GM12878 (cell line): ENCODE results near the gene RNF169. TPM values are rescaled to one million over a fixed set of nuclear protein-coding genes. Genes with fewer than 3 reads are reported as not detected.

Source experiments
- ATAC-seq: fragments of 200-7000 bp; cut with Tn5 transposase; 3 replicates; pipeline ENCODE4 v1.9.1; 2020; ENCODE audit warnings: mild to moderate bottlenecking, moderate library complexity
- BruUV-seq: library from RNA; stranded (reverse); fragments of 400-500 nt; replicated peaks from 2 replicates; lab custom pipeline; 2021; lab: Mats Ljungman, UMichigan
- CTCF ChIA-PET: fragments of 300-600 bp; sonication (Branson Sonifier 250); formaldehyde crosslinking; extraction: SDS; loops from one replicate; lab custom pipeline; 2021; ENCODE audit warnings: inconsistent platforms; lab: Yijun Ruan, JAX
- POLR2A ChIA-PET: fragments of 350-600 bp; formaldehyde crosslinking; extraction: SDS; loops from one replicate; lab custom pipeline; 2021; ENCODE audit warnings: inconsistent platforms; lab: Charles Lee
- RAD21 ChIA-PET: fragments of 300-600 bp; sonication (Branson Sonifier 250); formaldehyde crosslinking; loops from one replicate; lab custom pipeline; 2023; ENCODE audit warnings: antibody characterized with exemption; ENCODE audit not compliant: unreplicated experiment; lab: Charles Lee
- SMC1A ChIA-PET: fragments of 300-600 bp; sonication (Branson Sonifier 250); formaldehyde crosslinking; loops from one replicate; lab custom pipeline; 2023; ENCODE audit not compliant: unreplicated experiment, uncharacterized antibody; lab: Charles Lee
- DNase-seq: peaks from one replicate; pipeline ENCODE4 v3.0.0-alpha.2; 2011; ENCODE audit warnings: low read depth, low spot score
- FAIRE-seq: peaks from 3 replicates; lab custom pipeline; 2011; peaks lifted over from hg19 to GRCh38; lab: Jason Lieb, UNC
- H2AFZ ChIP-seq: 2 replicates; pipeline ENCODE4 v1.6.0; 2011; ENCODE audit warnings: low read depth, low read length, control low read depth; ENCODE audit not compliant: control insufficient read depth
- H3K27ac ChIP-seq: 2 replicates; pipeline ENCODE4 v1.5.1; 2011; ENCODE audit warnings: control low read depth; ENCODE audit not compliant: control insufficient read depth, insufficient read depth
- H3K27me3 ChIP-seq, 2 experiments: replicated peaks in 1 of 2; 2 replicates each; pipeline versions ENCODE4 v1.6.0 to v1.6.1; 2011; ENCODE audit warnings: low read length in 1 of 2; ENCODE audit not compliant: control insufficient read depth in 2 of 2, insufficient read depth in 2 of 2
- H3K36me3 ChIP-seq, 2 experiments: 2 replicates each; pipeline ENCODE4 v1.5.1; 2011; ENCODE audit warnings: low read length in 1 of 2; ENCODE audit not compliant: control insufficient read depth in 2 of 2, insufficient read depth in 2 of 2
- H3K4me1 ChIP-seq: 2 replicates; pipeline ENCODE4 v1.6.1; 2011; ENCODE audit warnings: mild to moderate bottlenecking, low read length, moderate library complexity, mixed read lengths; ENCODE audit not compliant: control insufficient read depth, insufficient read depth
- H3K4me2 ChIP-seq: 2 replicates; pipeline ENCODE4 v1.6.0; 2011; ENCODE audit warnings: control low read depth; ENCODE audit not compliant: control insufficient read depth, insufficient read depth
- H3K4me3 ChIP-seq: fragments of 200-600 bp; sonication (generic); 2 replicates; pipeline ENCODE4 v1.5.1; 2016
- H3K79me2 ChIP-seq: 2 replicates; pipeline ENCODE4 v1.6.0; 2011; ENCODE audit warnings: low read length; ENCODE audit not compliant: control insufficient read depth, insufficient read depth
- H3K9ac ChIP-seq: 2 replicates; pipeline ENCODE4 v1.8.0; 2011; ENCODE audit warnings: low read length, control low read depth, mixed read lengths; ENCODE audit not compliant: control insufficient read depth, insufficient read depth
- H3K9me3 ChIP-seq: replicated peaks from 3 replicates; pipeline ENCODE4 v1.5.1; 2011; ENCODE audit warnings: mild to moderate bottlenecking, low read length; ENCODE audit not compliant: control insufficient read depth, insufficient read depth
- H4K20me1 ChIP-seq: 2 replicates; pipeline ENCODE4 v1.6.0; 2011; ENCODE audit not compliant: control insufficient read depth, insufficient read depth
- SUPT20H ChIP-seq: IDR thresholded peaks from 2 replicates; pipeline ENCODE4 v1.6.1; 2011; ENCODE audit warnings: low read depth, mild to moderate bottlenecking, low read length, moderate library complexity, borderline replicate concordance; ENCODE audit not compliant: control insufficient read depth
- WGBS: methylation state at CpG from one replicate; pipeline ENCODE4 v1.1.6; 2016; ENCODE audit warnings: low lambda C conversion rate; ENCODE audit not compliant: insufficient replicate concordance, insufficient coverage; ENCODE audit errors: missing lambda C conversion rate; 5-methylcytosine and 5-hydroxymethylcytosine counted together
- in situ Hi-C: fragments of 300-500 bp; cut with MboI; formaldehyde crosslinking; loops from 9 replicates; pipeline ENCODE4 v1.14.3; 2018; ENCODE audit warnings: mixed read lengths
- intact Hi-C: fragments of 100-400 bp; cut with micrococcal nuclease; formaldehyde crosslinking; loops from one replicate; pipeline ENCODE4 v1.14.2; 2022; ENCODE audit not compliant: unreplicated experiment
- polyA plus RNA-seq, 11 experiments: library from polyadenylated mRNA; depleted of rRNA in 4 of 11; unstranded in 6 of 11; stranded (reverse) in 5 of 11; fragments of >200 nt; fragmentation: Nextera tagmentation in 4 of 11; fragmentation: Illumina TruSeq in 1 of 11; extraction: Ambion mirVana in 4 of 11; extraction: Trizol in 1 of 11; gene quantifications; 1 replicate in 1 of 11; 2 replicates in 10 of 11; pipeline versions ENCODE4 v1.2.1 to v1.2.3, GENCODE V29; 2011 to 2016; ENCODE audit warnings: inconsistent platforms in 2 of 11, missing spikeins in 2 of 11, low read depth in 1 of 11
- total RNA-seq, 4 experiments: library from RNA; depleted of rRNA in 3 of 4; stranded (reverse); fragments of >200 nt in 3 of 4; fragmentation: Illumina TruSeq in 1 of 4; extraction: Trizol in 1 of 4; gene quantifications; 2 replicates each; pipeline versions ENCODE4 v1.2.1 to v1.2.3, GENCODE V29; 2013 to 2021
- TF ChIP-seq, protein P1 (sequence below): fragments of 450-650 bp; IDR thresholded peaks from 2 replicates; pipeline ENCODE4 v1.6.1; 2017; ENCODE audit warnings: mild to moderate bottlenecking, low read depth, inconsistent platforms; ENCODE audit not compliant: poor library complexity, severe bottlenecking
- TF ChIP-seq, protein P2 (sequence below): fragments of 450-650 bp; IDR thresholded peaks from 2 replicates; pipeline ENCODE4 v1.6.1; 2017; ENCODE audit warnings: antibody characterized with exemption, mild to moderate bottlenecking, moderate library complexity

The RNF169 gene
- total and polyA plus RNA-seq, 10 of the 15 experiments (the other 5 are each of a cell fraction or from before 2014, with no cell fraction given): 0.32 to 13.2 (median 6.4) TPM

DNA sequence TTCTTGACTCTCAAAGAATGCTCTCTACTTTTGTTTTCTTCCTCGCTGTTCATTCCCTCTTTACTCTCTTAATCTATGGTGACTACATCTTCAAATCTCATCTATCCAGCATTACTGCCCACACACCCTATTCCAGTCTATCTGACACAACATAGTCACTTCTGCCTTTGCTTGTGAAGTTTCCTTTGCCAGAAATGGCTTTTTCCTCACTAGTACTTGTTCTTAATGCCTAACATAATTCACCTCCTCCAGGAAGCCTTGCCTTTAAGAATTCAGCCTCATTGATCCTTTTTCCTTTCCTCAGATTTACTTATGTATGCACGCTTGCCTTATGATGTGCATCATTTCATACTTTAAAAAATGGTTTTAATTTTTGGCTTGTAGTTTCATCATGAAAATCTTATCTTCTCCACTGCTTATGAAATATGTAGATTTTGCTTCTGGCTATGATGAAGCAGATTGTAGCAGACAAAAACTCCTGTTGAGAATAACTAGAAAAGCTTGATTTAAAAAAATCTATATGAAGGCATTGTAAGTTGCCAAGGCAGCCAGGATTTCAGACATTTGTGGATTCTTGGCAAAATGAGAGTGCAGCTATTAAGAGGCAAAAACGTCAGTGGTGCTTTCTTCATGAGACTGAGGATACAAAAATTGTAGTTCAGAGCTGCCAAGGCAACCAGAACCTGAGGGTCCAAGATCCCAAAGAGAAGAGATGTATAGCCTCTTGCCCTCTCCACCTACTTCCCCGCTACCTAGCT, 31.8 kb downstream of the RNF169 start:
- Histone ChIP-seq H3K4me3 (no peak overlapping the region), H3K4me2 (no peak overlapping the region), H2AFZ (no peak overlapping the region), H3K4me1 (peaks cover 19% of the 10 kb centered on the region), H4K20me1 (no peaks in the 10 kb centered on the region), H3K79me2 (peaks cover 31% of the 10 kb centered on the region), H3K9me3 (no peaks in the 10 kb centered on the region; the same call in 2 of the 3 replicates), H3K36me3 (no peaks in the 10 kb centered on the region), H3K27me3 (no peaks in the 10 kb centered on the region), H3K9ac (no peak overlapping the region), H3K27ac (no peak overlapping the region)
- ChIA-PET CTCF (interaction anchor here (1.4 kb wide), 2 partner anchors 19 to 54 kb away, joined by 3 to 4 read pairs; no protein-coding TSS in a partner anchor), SMC1A (interaction anchor here (0.6 to 3.5 kb wide), 5 partner anchors 8 to 1468 kb away, joined by 3 to 18 read pairs (median 3); no protein-coding TSS in a partner anchor), RAD21 (no interaction called here), POLR2A (no interaction called here)
- 97% methylated on average over 4 of the region's 4 CpGs for WGBS
- ATAC-seq (no peak), FAIRE-seq (no peak), DNase-seq (no peak)
- no TSS peak for BruUV-seq
- TF ChIP-seq, protein P1, sequence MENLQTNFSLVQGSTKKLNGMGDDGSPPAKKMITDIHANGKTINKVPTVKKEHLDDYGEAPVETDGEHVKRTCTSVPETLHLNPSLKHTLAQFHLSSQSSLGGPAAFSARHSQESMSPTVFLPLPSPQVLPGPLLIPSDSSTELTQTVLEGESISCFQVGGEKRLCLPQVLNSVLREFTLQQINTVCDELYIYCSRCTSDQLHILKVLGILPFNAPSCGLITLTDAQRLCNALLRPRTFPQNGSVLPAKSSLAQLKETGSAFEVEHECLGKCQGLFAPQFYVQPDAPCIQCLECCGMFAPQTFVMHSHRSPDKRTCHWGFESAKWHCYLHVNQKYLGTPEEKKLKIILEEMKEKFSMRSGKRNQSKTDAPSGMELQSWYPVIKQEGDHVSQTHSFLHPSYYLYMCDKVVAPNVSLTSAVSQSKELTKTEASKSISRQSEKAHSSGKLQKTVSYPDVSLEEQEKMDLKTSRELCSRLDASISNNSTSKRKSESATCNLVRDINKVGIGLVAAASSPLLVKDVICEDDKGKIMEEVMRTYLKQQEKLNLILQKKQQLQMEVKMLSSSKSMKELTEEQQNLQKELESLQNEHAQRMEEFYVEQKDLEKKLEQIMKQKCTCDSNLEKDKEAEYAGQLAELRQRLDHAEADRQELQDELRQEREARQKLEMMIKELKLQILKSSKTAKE: no peak
- TF ChIP-seq, protein P2, sequence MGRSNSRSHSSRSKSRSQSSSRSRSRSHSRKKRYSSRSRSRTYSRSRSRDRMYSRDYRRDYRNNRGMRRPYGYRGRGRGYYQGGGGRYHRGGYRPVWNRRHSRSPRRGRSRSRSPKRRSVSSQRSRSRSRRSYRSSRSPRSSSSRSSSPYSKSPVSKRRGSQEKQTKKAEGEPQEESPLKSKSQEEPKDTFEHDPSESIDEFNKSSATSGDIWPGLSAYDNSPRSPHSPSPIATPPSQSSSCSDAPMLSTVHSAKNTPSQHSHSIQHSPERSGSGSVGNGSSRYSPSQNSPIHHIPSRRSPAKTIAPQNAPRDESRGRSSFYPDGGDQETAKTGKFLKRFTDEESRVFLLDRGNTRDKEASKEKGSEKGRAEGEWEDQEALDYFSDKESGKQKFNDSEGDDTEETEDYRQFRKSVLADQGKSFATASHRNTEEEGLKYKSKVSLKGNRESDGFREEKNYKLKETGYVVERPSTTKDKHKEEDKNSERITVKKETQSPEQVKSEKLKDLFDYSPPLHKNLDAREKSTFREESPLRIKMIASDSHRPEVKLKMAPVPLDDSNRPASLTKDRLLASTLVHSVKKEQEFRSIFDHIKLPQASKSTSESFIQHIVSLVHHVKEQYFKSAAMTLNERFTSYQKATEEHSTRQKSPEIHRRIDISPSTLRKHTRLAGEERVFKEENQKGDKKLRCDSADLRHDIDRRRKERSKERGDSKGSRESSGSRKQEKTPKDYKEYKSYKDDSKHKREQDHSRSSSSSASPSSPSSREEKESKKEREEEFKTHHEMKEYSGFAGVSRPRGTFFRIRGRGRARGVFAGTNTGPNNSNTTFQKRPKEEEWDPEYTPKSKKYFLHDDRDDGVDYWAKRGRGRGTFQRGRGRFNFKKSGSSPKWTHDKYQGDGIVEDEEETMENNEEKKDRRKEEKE: no peak
- no peak for TF ChIP-seq SUPT20H
- in situ Hi-C loops (no loop called here), intact Hi-C loops (no loop called here)
